K562 (cell line): ENCODE data around the gene ADGRF1. TPM values are rescaled to one million over a fixed set of nuclear protein-coding genes. Genes with fewer than 3 reads are reported as not detected.

Experiments
- ARID3A ChIP-seq: IDR thresholded peaks from 2 replicates; pipeline ENCODE4 v1.6.1; 2012; ENCODE audit warnings: low read depth, low read length, improper control_type of control experiment, borderline replicate concordance
- ATF4 ChIP-seq: fragments of 450-650 bp; formaldehyde crosslinking; IDR thresholded peaks from 2 replicates; pipeline ENCODE4 v1.4.0; 2022; ENCODE audit warnings: mild to moderate bottlenecking, moderate library complexity
- CBX2 ChIP-seq: fragments of 200-600 bp; sonication (generic); IDR thresholded peaks from one replicate; pipeline ENCODE4 v1.6.1; 2012; ENCODE audit warnings: mild to moderate bottlenecking, low read length, inconsistent platforms; ENCODE audit not compliant: insufficient read depth, poor library complexity, severe bottlenecking
- DMBX1 ChIP-seq: fragments of 250-450 bp; sonication (Bioruptor Pico); IDR thresholded peaks from 2 replicates; pipeline ENCODE4 v1.8.0; 2022; ENCODE audit warnings: inconsistent platforms, mild to moderate bottlenecking, moderate library complexity, borderline replicate concordance
- E2F5 ChIP-seq: sonication (generic); formaldehyde crosslinking; IDR thresholded peaks from 2 replicates; pipeline ENCODE4 v1.8.0; 2022; ENCODE audit warnings: mild to moderate bottlenecking, missing genetic modification reagents
- HDAC8 ChIP-seq: fragments of 450-650 bp; IDR thresholded peaks from 2 replicates; pipeline ENCODE4 v1.6.1; 2016; ENCODE audit warnings: mild to moderate bottlenecking, missing genetic modification characterization, moderate library complexity, missing compliant biosample characterization
- MYC ChIP-seq, 2 experiments: fragments of 250-450 bp in 1 of 2; sonication (Bioruptor Pico) in 1 of 2; IDR thresholded peaks; 2 replicates each; pipeline versions ENCODE4 v1.5.1 to v1.6.1; 2012 to 2021; ENCODE audit warnings: low read depth in 2 of 2, borderline replicate concordance in 1 of 2, improper control_type of control experiment in 1 of 2, low read length in 1 of 2, mild to moderate bottlenecking in 1 of 2, moderate library complexity in 1 of 2
- POLR2B ChIP-seq: fragments of 450-650 bp; IDR thresholded peaks from 2 replicates; pipeline ENCODE4 v1.6.1; 2018; ENCODE audit warnings: low read depth; ENCODE audit not compliant: partially characterized antibody
- polyA plus RNA-seq, 8 experiments: library from polyadenylated mRNA; depleted of rRNA in 4 of 8; stranded (reverse) in 5 of 8; unstranded in 3 of 8; fragments of >200 nt; fragmentation: Nextera tagmentation in 2 of 8; fragmentation: Illumina TruSeq in 1 of 8; extraction: Ambion mirVana in 2 of 8; extraction: Trizol in 1 of 8; gene quantifications; 2 replicates each; pipeline versions ENCODE4 v1.2.1 to v1.2.3, GENCODE V29; 2011 to 2014; ENCODE audit warnings: inconsistent platforms in 1 of 8, missing spikeins in 1 of 8
- total RNA-seq, 7 experiments: library from RNA; depleted of rRNA in 6 of 7; stranded (reverse); fragments of >200 nt in 6 of 7; fragmentation: Illumina TruSeq in 2 of 7; extraction: Trizol in 2 of 7; gene quantifications; 2 replicates each; pipeline versions ENCODE4 v1.2.1 to v1.2.3, GENCODE V29; 2011 to 2021; ENCODE audit warnings: low replicate concordance in 1 of 7

ADGRF1 gene
- total and polyA plus RNA-seq, 9 of the 15 experiments (the other 6 are each of a cell fraction or from before 2014, with no cell fraction given) = not detected

GRCh38 chr6:46998436-46999017, 43.6 kb downstream of the ADGRF1 start (continued):
- TF ChIP-seq ARID3A (no peak), ATF4 (CRISPR knock-in tag) (no peak), HDAC8 (tag) (no peak), MYC (IDR thresholded peaks at IDR 0.05; ENCODE audit: low read depth, low read length) (no peak), MYC (CRISPR knock-in tag; IDR thresholded peaks at IDR 0.05; ENCODE audit: borderline replicate concordance, low read depth) (no peak), POLR2B (no peak), CBX2 (no peak), E2F5 (CRISPR knock-in tag) (no peak), DMBX1 (CRISPR knock-in tag) (no peak)
- TF ChIP-seq, all 486 proteins: peak for 0
